ENCODE data around the gene OSMR.

OSMR gene

DNA sequence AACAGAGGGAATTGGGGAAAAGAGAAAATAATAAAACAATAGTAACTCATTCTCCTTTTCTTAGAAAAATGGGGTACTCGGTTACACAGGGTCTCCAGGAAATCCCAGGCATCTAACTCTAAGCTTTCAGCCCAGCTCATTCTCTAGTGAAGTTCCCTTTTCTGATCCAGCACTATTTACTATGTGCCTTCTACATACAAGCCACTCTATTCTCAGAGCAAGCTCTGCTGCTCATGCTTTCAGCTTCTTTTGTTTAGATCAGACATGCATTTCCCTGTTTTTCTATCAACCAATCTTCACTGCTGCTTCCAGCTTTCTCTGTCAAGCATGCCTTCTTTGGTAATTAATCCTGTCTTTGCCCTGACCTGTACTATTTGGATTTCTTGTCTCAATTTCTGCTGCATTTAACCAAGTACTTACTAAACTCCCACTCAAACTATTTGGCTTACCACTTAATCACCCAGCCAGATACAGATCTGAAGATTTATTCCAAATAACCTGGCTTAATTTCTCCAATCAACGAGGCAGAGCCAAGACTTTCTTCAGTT, 25.3 kb downstream of the OSMR start:
- DNase-seq (ENCODE audit: low spot score) = no peak

- no peak for DNase-seq (ENCODE audit: low spot score)
Observed at GRCh38 chr5:38871790-38872551, 26.2 kb downstream of the OSMR start.

- no peak for DNase-seq (ENCODE audit: low spot score)
Observed at GRCh38 chr5:38872826-38873225, 27.0 kb downstream of the OSMR start.

DNA sequence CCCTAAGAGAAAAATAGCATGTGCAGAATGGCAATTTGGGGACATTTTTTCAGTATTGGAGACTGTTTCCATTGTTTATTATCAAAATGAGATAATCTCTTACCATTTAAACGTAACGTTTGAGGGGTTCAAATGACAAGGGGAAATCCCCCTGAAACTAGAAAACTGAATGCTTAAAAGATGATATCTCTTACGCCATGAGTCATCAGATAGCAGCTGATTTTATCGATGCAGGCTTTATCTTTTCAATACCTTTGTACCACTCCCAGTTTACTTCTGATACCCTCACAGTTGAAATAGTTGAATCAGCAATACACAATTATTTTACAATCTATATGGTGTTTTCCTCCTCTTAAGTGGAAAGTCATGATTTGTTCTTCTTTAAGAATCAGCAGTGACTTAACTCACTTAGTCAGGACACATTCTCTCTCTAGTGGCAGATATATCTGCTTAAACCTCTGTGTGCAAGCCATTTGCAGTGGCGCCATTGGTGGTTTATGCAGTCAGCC, 29.2 kb downstream of the OSMR start:
- no peak for DNase-seq (ENCODE audit: low spot score)

- no peak for DNase-seq (ENCODE audit: low spot score)
Observed at GRCh38 chr5:38878391-38879077, 32.7 kb downstream of the OSMR start.

- no peak for DNase-seq (ENCODE audit: low spot score)
Observed at GRCh38 chr5:38879078-38879460, 33.3 kb downstream of the OSMR start.

DNA sequence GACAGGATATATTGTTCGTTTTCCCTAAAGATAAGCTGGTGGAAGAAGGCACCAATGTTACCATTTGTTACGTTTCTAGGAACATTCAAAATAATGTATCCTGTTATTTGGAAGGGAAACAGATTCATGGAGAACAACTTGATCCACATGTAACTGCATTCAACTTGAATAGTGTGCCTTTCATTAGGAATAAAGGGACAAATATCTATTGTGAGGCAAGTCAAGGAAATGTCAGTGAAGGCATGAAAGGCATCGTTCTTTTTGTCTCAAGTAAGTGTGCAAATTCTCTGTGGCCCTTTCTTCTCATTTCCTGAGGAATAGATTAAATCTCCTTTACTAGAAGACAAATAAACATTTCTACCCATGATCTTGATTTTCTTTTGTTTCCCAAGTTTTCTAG, 38.0 kb downstream of the OSMR start:
- no peak for DNase-seq (ENCODE audit: low spot score)

DNA sequence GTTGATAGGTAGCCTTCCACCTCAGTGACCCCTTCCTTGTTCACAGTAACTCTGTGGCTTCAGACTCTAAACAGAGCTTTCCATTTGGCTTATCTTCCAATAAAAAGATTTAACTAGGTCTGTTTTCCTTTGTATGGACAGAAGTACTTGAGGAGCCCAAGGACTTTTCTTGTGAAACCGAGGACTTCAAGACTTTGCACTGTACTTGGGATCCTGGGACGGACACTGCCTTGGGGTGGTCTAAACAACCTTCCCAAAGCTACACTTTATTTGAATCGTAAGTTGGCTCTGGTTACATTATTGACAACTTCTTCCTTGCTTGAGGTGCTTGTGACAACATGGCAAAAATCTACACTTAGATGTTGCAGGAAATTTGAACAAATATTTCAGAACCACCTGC, 39.4 kb downstream of the OSMR start:
- DNase-seq (ENCODE audit: low spot score) = no peak

DNA sequence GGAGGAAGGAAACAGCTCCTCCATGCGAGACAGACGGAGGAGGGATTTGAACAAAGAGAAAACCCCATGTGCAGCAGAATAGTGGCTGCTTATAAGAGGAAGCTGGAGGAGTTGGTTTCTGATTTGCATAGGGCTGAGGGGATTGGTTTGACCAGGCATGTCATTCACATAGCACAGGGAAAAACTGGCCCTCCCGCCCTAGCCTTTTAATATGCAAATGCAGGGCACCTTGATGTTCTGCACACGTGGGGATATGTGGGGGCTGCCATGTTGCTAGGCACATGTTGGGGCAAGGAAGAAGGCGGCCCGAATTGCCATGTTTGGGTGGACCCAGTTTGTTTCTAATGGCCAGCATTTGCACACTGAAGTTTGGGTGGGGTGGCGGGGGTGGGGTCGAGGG, 42.2 kb downstream of the OSMR start:
- no peak for DNase-seq (ENCODE audit: low spot score)

DNA sequence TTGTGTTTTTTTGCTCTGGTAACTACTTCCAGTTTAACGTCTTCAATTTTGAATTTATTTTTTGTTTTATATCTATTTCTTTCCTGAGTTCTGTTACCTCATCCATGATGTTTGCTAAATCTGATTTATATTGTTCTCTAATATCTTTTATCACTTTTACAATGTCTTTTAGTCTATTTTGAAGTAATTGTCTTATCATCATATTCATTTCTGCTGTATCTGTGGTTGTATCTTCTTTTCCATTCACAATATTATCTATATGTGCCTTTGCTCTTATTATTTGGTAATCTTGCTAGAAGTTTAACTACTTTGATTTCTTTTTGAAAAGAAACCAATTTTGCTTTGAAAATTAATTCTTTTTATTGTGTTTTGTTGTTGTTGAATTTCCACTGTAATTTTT, 43.6 kb downstream of the OSMR start:
- no peak for DNase-seq (ENCODE audit: low spot score)

- no peak for DNase-seq (ENCODE audit: low spot score)
Observed at GRCh38 chr5:38891563-38891962, 45.8 kb downstream of the OSMR start.

DNA sequence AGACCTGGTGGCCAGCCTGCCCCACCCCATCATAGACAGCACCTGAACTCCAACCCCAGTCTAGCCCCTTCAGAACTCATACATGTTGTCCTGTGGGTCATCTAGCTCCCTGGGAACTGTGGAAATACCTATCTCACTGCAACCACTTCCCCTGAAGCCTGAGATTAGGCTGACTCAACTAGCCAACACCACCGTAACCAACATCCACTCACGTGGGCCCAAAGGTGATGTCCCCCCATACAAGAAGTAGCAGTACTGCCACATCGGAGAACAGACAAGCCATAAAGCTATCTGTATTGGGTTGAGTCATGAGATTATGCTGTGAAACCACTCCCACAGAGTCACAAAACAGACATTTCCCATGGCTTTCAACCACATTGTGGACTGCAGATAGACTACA, 46.6 kb downstream of the OSMR start:
- no peak for DNase-seq (ENCODE audit: low spot score)

DNA sequence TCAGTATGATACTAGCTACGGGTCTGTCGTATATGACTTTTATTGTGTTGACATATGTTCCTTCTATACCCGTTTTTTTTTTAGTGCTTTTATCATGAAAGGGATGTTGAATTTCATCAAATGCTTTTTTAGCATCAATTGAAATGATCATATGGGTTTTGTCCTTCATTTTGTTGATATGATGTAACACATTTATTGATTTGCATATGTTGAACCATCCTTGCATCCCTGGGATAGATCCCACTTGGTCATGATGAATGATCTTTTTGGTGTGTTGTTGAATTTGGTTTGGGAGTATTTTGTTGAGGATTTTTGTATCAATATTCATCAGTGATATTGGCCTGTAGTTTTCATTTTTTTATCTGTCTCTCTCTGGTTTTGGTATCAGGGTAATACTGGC, 50.9 kb downstream of the OSMR start:
- DNase-seq (ENCODE audit: low spot score) = no peak

DNA sequence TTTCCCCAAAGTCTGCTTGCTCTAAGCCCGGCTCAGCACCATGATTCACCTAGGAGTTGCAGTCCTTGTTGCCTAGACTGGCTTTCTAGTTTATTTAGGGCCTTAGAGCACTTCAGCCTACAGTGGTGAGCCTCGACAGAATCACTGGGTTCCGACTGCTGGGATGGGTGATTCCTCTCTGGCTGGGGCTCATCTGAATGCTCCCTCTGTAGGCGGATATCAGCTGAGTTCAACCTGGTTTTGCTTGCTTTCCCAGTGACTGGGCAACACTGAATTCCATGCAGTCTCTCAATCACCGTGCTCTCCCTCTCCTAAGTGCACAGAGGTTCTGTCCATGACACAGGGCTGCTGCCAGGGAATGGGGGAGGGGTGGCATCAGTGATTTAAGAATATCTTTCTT, 54.1 kb downstream of the OSMR start:
- no peak for DNase-seq (ENCODE audit: low spot score)

DNA sequence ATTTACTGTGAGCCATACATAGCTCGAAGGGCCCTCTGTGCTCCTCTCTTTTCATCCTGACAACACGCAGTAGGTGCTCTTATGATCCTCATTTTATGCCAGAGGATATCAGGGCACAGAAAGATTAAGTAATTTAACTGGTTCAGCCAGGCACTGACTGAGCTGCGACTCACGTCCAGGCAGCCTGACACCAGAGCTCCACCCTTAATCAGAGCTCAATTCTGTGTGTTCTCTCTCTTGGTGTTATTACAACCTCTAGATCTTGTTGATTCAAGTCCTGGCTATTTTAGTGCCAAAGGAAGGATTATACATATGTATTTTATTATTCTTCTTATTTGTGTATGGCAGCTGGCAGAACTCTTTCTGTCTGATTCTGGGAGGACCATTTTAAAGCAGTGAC, 59.7 kb downstream of the OSMR start:
- no peak for DNase-seq (ENCODE audit: low spot score)

- DNase-seq (ENCODE audit: low spot score) = no peak
Observed at GRCh38 chr5:38906503-38906902, 60.7 kb downstream of the OSMR start.

GRCh38 chr5:38911933-38912332, 66.1 kb downstream of the OSMR start:
- DNase-seq (ENCODE audit: low spot score) = no peak

DNA sequence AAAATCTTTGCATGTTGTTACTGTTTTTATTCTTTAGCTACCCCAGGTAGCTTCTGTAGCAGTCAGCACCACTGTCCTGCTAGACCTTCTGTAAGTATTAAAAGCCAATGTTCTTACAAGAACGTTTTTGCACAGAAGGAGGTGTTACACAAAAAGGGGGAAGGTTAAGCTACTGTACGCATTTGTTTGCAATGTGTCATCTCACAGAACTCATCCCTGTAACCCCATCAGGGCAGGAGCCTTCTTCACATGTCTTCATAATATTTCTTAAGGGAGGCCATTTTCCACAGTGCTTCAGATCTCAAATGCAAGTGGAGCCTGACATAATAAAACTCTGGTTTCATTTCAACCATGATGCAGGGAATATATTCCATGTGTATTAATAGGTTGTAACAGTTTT, 67.9 kb downstream of the OSMR start:
- DNase-seq (ENCODE audit: low spot score) = no peak

- no peak for DNase-seq (ENCODE audit: low spot score)
Observed at GRCh38 chr5:38916802-38917201, 71.0 kb downstream of the OSMR start.

- no peak for DNase-seq (ENCODE audit: low spot score)
Observed at GRCh38 chr5:38921174-38921573, 75.4 kb downstream of the OSMR start.

GRCh38 chr5:38922199-38922598, 76.4 kb downstream of the OSMR start:
- peak; percentile 32 for DNase-seq (ENCODE audit: low spot score)

DNA sequence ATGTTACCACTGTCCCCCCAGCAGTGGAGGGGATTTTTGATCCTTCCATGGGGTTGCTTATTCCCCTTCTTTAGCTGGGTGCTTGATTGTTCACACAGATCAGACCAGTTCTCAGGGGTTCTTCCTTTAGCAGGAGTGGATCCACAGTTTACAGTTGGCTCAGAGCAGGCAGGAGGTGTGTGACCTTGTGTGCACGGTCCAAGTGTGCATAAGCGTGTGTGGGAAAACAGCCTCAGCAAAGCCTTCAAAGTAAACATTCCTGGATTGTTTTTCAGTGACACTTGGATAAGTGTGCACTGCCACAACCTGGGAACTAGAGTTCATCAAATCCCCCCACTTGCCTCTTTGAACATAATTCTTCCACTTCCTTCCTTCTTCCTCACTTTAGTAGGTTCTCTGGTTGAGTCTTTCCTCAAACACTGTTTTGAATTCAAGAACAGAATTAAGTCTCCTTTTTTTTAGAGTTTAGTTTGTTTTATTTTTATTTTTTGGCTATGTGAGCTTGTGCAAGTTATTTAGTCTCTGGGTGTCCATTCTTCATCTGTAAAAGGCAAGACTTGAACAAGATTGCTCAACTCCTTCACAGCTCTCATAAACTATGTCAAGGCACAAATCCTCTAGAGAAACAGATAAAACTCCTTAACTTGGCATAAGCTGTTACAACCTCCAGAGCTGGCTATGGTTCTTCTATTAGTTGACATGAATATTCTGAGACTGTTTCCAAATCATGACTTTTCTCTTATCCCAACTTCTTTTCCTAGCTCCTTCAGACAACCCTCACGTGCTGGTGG, 78.0 kb downstream of the OSMR start:
- no peak for DNase-seq (ENCODE audit: low spot score)
